ENCODE measurements around the gene PEX14.

PEX14 gene

GRCh38 chr1:10608690-10609089 is 133.9 kb downstream of the PEX14 start:
- no peak overlapping the region for H3K27ac ChIP-seq (replicated peaks)
- TF ChIP-seq GABPA (IDR thresholded peaks at IDR 0.05; ENCODE audit: low read depth) (no peak), SPI1 (IDR thresholded peaks at IDR 0.05; ENCODE audit: borderline replicate concordance, low read depth) (no peak), POLR2AphosphoS5 (IDR thresholded peaks at IDR 0.05; ENCODE audit: low read depth) (no peak), REST (IDR thresholded peaks at IDR 0.05; ENCODE audit: insufficient replicate concordance, low read depth) (no peak)
- TF ChIP-seq, protein P1, sequence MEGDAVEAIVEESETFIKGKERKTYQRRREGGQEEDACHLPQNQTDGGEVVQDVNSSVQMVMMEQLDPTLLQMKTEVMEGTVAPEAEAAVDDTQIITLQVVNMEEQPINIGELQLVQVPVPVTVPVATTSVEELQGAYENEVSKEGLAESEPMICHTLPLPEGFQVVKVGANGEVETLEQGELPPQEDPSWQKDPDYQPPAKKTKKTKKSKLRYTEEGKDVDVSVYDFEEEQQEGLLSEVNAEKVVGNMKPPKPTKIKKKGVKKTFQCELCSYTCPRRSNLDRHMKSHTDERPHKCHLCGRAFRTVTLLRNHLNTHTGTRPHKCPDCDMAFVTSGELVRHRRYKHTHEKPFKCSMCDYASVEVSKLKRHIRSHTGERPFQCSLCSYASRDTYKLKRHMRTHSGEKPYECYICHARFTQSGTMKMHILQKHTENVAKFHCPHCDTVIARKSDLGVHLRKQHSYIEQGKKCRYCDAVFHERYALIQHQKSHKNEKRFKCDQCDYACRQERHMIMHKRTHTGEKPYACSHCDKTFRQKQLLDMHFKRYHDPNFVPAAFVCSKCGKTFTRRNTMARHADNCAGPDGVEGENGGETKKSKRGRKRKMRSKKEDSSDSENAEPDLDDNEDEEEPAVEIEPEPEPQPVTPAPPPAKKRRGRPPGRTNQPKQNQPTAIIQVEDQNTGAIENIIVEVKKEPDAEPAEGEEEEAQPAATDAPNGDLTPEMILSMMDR (IDR thresholded peaks at IDR 0.05; ENCODE audit: insufficient read depth, low read length), result no peak
- DNase-seq (ENCODE audit: low read depth in 1 of 2, low spot score in 1 of 2), result no peak
- H3K27me3 ChIP-seq (ENCODE audit: insufficient read depth, poor library complexity, severe bottlenecking), result no peaks in the 10 kb centered on the region
- no peak overlapping the region for H3K4me3 ChIP-seq (replicated peaks; ENCODE audit: insufficient read depth, low read length)

DNA sequence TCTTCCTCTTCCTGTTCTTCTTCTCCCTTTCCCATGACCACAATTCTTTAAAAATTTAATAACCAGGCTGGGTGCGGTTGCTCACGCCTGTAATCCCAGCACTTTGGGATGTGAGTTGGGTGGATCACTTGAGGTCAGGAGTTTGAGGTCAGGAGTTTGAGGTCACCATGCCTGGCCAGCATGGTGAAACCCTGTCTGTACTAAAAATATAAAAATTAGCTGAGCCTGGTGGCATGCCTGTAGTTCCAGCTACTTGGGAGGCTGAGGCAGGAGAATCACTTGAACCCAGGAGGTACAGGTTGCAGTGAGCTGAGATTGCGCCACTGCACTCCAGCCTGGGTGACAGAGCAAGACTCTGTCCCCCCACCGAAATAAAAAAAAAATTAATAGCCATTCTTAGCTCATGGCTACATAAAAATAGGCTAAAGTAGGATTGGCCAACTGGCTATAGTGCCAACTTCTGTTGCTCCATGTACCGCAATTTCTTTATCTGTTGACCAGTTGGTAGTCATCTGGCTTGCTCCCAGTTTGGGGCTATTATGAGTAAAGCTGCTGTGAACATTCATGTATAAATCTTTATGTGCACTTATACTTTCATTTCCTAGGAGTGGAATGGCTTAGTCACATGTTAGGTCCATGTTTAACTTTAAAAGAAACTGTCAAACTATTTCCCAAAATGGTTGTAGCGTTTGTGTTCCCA is 136.3 kb downstream of the PEX14 start:
- Histone ChIP-seq H3K4me3 (replicated peaks; ENCODE audit: insufficient read depth, low read length) (no peak overlapping the region), H3K27me3 (ENCODE audit: insufficient read depth, poor library complexity, severe bottlenecking) (no peaks in the 10 kb centered on the region), H3K27ac (replicated peaks) (no peak overlapping the region)
- no peak for TF ChIP-seq SPI1 (IDR thresholded peaks at IDR 0.05; ENCODE audit: borderline replicate concordance, low read depth)
- TF ChIP-seq, protein P1 (IDR thresholded peaks at IDR 0.05; ENCODE audit: insufficient read depth, low read length), result no peak
- TF ChIP-seq POLR2AphosphoS5 (IDR thresholded peaks at IDR 0.05; ENCODE audit: low read depth), result no peak
- no peak for TF ChIP-seq GABPA (IDR thresholded peaks at IDR 0.05; ENCODE audit: low read depth)
- TF ChIP-seq REST (IDR thresholded peaks at IDR 0.05; ENCODE audit: insufficient replicate concordance, low read depth), result no peak
- no peak for DNase-seq (ENCODE audit: low read depth in 1 of 2, low spot score in 1 of 2)

DNA sequence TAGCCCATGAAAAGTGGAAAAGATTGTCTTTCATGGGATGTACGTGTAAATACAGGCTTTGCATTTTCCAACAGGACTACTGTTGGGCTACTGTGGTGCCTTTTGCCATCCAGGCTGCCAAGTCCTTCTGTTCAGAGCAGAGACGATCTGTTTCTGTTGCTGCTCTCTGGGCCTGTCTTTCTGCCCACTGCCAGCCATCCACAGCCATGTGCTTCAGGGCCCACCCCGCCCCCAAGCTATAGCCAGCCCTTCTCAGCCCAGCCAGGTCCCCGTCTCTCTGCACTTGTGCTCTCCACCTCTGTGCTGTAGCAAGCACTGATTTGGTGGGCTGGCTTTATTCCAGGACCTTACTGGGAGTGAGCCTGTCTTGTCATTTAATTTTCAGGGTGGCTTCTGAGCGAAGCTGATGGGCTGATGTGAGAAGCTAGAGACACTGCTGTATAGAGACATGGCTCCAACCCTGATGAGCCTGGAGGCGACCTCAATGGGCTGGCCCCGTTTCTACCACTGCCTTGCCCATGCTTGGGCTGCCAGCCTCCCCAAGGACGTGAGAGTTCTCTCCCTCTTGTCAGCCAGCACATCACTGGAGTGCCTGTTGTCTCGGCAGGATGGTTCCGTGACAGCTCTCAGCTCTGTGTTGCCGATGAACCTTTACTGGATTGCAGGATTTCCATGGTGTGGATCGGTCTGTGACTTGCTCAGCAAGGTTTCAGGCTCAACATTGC is 137.8 kb downstream of the PEX14 start:
- Histone ChIP-seq H3K27ac (replicated peaks) (no peak overlapping the region), H3K4me3 (replicated peaks; ENCODE audit: insufficient read depth, low read length) (no peak overlapping the region), H3K27me3 (ENCODE audit: insufficient read depth, poor library complexity, severe bottlenecking) (no peaks in the 10 kb centered on the region)
- DNase-seq (ENCODE audit: low read depth in 1 of 2, low spot score in 1 of 2), result no peak
- no peak for TF ChIP-seq REST (IDR thresholded peaks at IDR 0.05; ENCODE audit: insufficient replicate concordance, low read depth)
- TF ChIP-seq GABPA (IDR thresholded peaks at IDR 0.05; ENCODE audit: low read depth), result no peak
- no peak for TF ChIP-seq SPI1 (IDR thresholded peaks at IDR 0.05; ENCODE audit: borderline replicate concordance, low read depth)
- TF ChIP-seq, protein P1 (IDR thresholded peaks at IDR 0.05; ENCODE audit: insufficient read depth, low read length), result no peak
- no peak for TF ChIP-seq POLR2AphosphoS5 (IDR thresholded peaks at IDR 0.05; ENCODE audit: low read depth)

Data from HL-60 (cell line).